ENCODE results near the gene SLC38A10. TPM values are rescaled to one million over a fixed set of nuclear protein-coding genes. Genes with fewer than 3 reads are reported as not detected.

SLC38A10 gene
- polyA plus RNA-seq, 4 donors, result 55.3 to 72.5 (median 58.5) TPM

GRCh38 chr17:81260171-81260570 lies 34.9 kb downstream of the SLC38A10 start:
- DNase-seq (ENCODE audit: low read depth in 4 of 4, low spot score in 3 of 4), result no peak

- no peak for DNase-seq (ENCODE audit: low read depth in 4 of 4, low spot score in 3 of 4)
Measured at GRCh38 chr17:81259058-81259605, 36.0 kb downstream of the SLC38A10 start.

GRCh38 chr17:81258292-81258691 lies 36.8 kb downstream of the SLC38A10 start:
- no peak for DNase-seq (ENCODE audit: low read depth in 4 of 4, low spot score in 3 of 4)

GRCh38 chr17:81257533-81257932 lies 37.6 kb downstream of the SLC38A10 start:
- no peak for DNase-seq (ENCODE audit: low read depth in 4 of 4, low spot score in 3 of 4)

- DNase-seq (ENCODE audit: low read depth in 4 of 4, low spot score in 3 of 4), result no peak
Measured at GRCh38 chr17:81256616-81257015, 38.5 kb downstream of the SLC38A10 start.

- peak in 2 of 4 donors; percentile 46 to 49 for DNase-seq (ENCODE audit: low read depth in 4 of 4, low spot score in 3 of 4)
Measured at GRCh38 chr17:81254955-81255717, 40.0 kb downstream of the SLC38A10 start.

GRCh38 chr17:81253358-81254131 lies 41.6 kb downstream of the SLC38A10 start:
- DNase-seq (ENCODE audit: low read depth in 4 of 4, low spot score in 3 of 4), result no peak

GRCh38 chr17:81252987-81253329 lies 42.1 kb downstream of the SLC38A10 start:
- DNase-seq (ENCODE audit: low read depth in 4 of 4, low spot score in 3 of 4), result no peak

- no peak for DNase-seq (ENCODE audit: low read depth in 4 of 4, low spot score in 3 of 4)
Measured at GRCh38 chr17:81252326-81252986, 42.7 kb downstream of the SLC38A10 start.

- no peak for DNase-seq (ENCODE audit: low read depth in 4 of 4, low spot score in 3 of 4)
Measured at GRCh38 chr17:81251709-81252301, 43.3 kb downstream of the SLC38A10 start.

- DNase-seq (ENCODE audit: low read depth in 4 of 4, low spot score in 3 of 4), result no peak
Measured at GRCh38 chr17:81251094-81251708, 43.9 kb downstream of the SLC38A10 start.

GRCh38 chr17:81250286-81251093 lies 44.6 kb downstream of the SLC38A10 start:
- DNase-seq (ENCODE audit: low read depth in 4 of 4, low spot score in 3 of 4), result no peak

- no peak for DNase-seq (ENCODE audit: low read depth in 4 of 4, low spot score in 3 of 4)
Measured at GRCh38 chr17:81249223-81250040, 45.7 kb downstream of the SLC38A10 start.

GRCh38 chr17:81248649-81249048 lies 46.5 kb downstream of the SLC38A10 start:
- no peak for DNase-seq (ENCODE audit: low read depth in 4 of 4, low spot score in 3 of 4)

- DNase-seq (ENCODE audit: low read depth in 4 of 4, low spot score in 3 of 4), result no peak
Measured at GRCh38 chr17:81247339-81247990, 47.6 kb downstream of the SLC38A10 start.

- DNase-seq (ENCODE audit: low read depth in 4 of 4, low spot score in 3 of 4), result no peak
Measured at GRCh38 chr17:81246679-81247338, 48.3 kb downstream of the SLC38A10 start.

- DNase-seq (ENCODE audit: low read depth in 4 of 4, low spot score in 3 of 4), result no peak
Measured at GRCh38 chr17:81246343-81246670, 48.8 kb downstream of the SLC38A10 start.

All from right renal pelvis (tissue), 4 donors.